ENCODE data around the gene CCDC169.
"Not testable (repeated sequence)": the region's sequence is repeated elsewhere in the genome, so short reads cannot be mapped to it uniquely, and the experiment has no call there.

Gene CCDC169

GRCh38 chr13:36319793-36320192 is 22.2 kb upstream of the CCDC169 start:
- not testable (repeated sequence) for DNase-seq (ENCODE audit: low read depth in 2 of 3, low spot score in 1 of 3)

- no peak for DNase-seq (ENCODE audit: low read depth in 2 of 3, low spot score in 1 of 3)
Measured at GRCh38 chr13:36313047-36313969, 15.7 kb upstream of the CCDC169 start.

GRCh38 chr13:36310417-36311108 is 12.9 kb upstream of the CCDC169 start:
- DNase-seq (ENCODE audit: low read depth in 2 of 3, low spot score in 1 of 3), result no peak

- no peak for DNase-seq (ENCODE audit: low read depth in 2 of 3, low spot score in 1 of 3)
Measured at GRCh38 chr13:36302289-36302688, 4.7 kb upstream of the CCDC169 start.

- DNase-seq (ENCODE audit: low read depth in 2 of 3, low spot score in 1 of 3), result not testable (repeated sequence)
Measured at GRCh38 chr13:36299469-36299868, 1.9 kb upstream of the CCDC169 start.

- no peak for DNase-seq (ENCODE audit: low read depth in 2 of 3, low spot score in 1 of 3)
Measured at GRCh38 chr13:36298535-36299068, 988 bp upstream of the CCDC169 start.

GRCh38 chr13:36294096-36294495 is 3.5 kb downstream of the CCDC169 start:
- DNase-seq (ENCODE audit: low read depth in 2 of 3, low spot score in 1 of 3), result no peak

GRCh38 chr13:36293497-36293896 is 4.1 kb downstream of the CCDC169 start:
- DNase-seq (ENCODE audit: low read depth in 2 of 3, low spot score in 1 of 3), result no peak

- no peak for DNase-seq (ENCODE audit: low read depth in 2 of 3, low spot score in 1 of 3)
Measured at GRCh38 chr13:36288794-36289391, 8.7 kb downstream of the CCDC169 start.

- no peak for DNase-seq (ENCODE audit: low read depth in 2 of 3, low spot score in 1 of 3)
Measured at GRCh38 chr13:36286006-36286405, 11.6 kb downstream of the CCDC169 start.

GRCh38 chr13:36282821-36283432 is 14.7 kb downstream of the CCDC169 start:
- no peak for DNase-seq (ENCODE audit: low read depth in 2 of 3, low spot score in 1 of 3)

- DNase-seq (ENCODE audit: low read depth in 2 of 3, low spot score in 1 of 3), result peak in 1 of 3 donors; percentile 3
Measured at GRCh38 chr13:36275190-36276002, 22.2 kb downstream of the CCDC169 start.

GRCh38 chr13:36273431-36273830 is 24.2 kb downstream of the CCDC169 start:
- no peak for DNase-seq (ENCODE audit: low read depth in 2 of 3, low spot score in 1 of 3)

GRCh38 chr13:36261976-36262375 is 35.6 kb downstream of the CCDC169 start:
- no peak for DNase-seq (ENCODE audit: low read depth in 2 of 3, low spot score in 1 of 3)

- DNase-seq (ENCODE audit: low read depth in 2 of 3, low spot score in 1 of 3), result no peak
Measured at GRCh38 chr13:36261011-36261410, 36.6 kb downstream of the CCDC169 start.

GRCh38 chr13:36259361-36260137 is 38.1 kb downstream of the CCDC169 start:
- DNase-seq (ENCODE audit: low read depth in 2 of 3, low spot score in 1 of 3), result no peak

GRCh38 chr13:36258831-36259230 is 38.8 kb downstream of the CCDC169 start:
- no peak for DNase-seq (ENCODE audit: low read depth in 2 of 3, low spot score in 1 of 3)

GRCh38 chr13:36251526-36251925 is 46.1 kb downstream of the CCDC169 start:
- no peak for DNase-seq (ENCODE audit: low read depth in 2 of 3, low spot score in 1 of 3)

- no peak for DNase-seq (ENCODE audit: low read depth in 2 of 3, low spot score in 1 of 3)
Measured at GRCh38 chr13:36251017-36251416, 46.6 kb downstream of the CCDC169 start.

GRCh38 chr13:36248700-36249099 is 48.9 kb downstream of the CCDC169 start:
- no peak for DNase-seq (ENCODE audit: low read depth in 2 of 3, low spot score in 1 of 3)

All from stimulated activated CD4-positive, alpha-beta T cell treated with anti-CD3 and anti-CD28 coated beads, Interleukin-12 subunit alpha, Interleukin-12 subunit beta, amount 100 ng/mL, for 48 hours (primary cell).